ENCODE results near the gene AFF4.
A peak's percentile ranks its signal among the peaks of the same experiment; 100 is the strongest.

Gene AFF4

DNA sequence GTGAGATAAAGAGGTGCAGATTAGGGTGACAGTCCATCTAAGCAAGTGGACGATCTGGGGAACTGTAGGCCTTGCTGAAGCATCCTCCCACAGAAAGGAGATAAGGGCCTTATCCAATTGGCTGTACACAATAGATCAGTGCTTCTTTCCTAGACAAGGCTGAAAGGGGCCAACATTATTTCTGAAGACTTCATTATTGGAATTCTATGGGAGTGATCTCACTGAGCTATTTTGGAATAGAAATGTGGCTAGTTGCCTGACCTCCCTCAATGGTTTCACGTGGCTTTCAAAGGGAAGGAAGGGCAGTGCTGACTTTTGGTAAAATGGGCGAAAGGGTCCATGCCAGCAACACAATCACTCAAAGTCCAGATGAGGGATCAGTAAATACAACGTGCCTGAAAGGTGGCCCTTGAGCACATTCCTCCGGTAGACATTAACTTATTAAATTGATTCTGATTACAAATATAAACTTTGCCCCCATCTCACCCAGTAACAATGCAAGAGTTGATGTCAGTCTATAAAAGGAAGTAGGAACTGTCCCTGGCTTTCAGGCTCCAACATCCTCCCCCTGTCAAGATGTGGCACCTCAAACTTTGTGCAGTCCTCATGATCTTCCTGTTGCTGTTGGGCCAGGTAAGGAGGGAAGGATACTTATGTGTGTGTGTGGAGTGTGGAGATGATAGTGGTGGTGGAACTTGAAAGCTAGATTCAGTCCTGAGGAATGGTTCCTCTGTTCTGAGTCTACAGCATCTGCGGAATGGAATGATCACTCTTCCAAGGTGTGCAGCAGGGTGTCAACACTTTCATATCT, 90.1 kb downstream of the AFF4 start, which contains the start of gene LEAP2:
TSS of gene LEAP2 (plus strand) at position 550 of the 811 bp plus-strand sequence. CDS start at position 577, 27 bp downstream.
- no peak for ATAC-seq
- TF ChIP-seq ZC3H10 (CRISPR knock-in tag; IDR thresholded peaks at IDR 0.05) (no peak), CSDC2 (CRISPR knock-in tag; IDR thresholded peaks at IDR 0.05) (no peak), ZFP3 (CRISPR knock-in tag; IDR thresholded peaks at IDR 0.05) (no peak)

DNA sequence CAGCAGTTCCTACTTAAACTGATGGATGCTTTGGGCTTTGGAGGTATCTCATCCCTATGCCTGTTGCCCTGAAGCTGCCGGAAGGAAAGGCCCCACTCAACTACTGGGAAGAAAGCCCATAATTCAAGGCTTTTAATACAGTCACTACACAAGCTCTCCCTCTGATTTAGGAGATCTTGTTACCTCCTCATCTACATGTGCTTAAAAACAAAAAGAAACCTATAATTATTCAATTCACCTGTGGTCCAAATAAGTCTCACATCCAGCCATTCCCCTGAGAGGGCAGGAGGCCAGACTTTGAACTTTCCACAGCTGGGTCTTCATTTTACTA, 90.7 kb downstream of the AFF4 start:
- no peak for ATAC-seq
- TF ChIP-seq ISL1 (CRISPR knock-in tag; IDR thresholded peaks at IDR 0.05) (no peak), ZFP3 (CRISPR knock-in tag; IDR thresholded peaks at IDR 0.05) (no peak), SNAI2 (CRISPR knock-in tag; IDR thresholded peaks at IDR 0.05) (no peak), PPARA (CRISPR knock-in tag; IDR thresholded peaks at IDR 0.05; ENCODE audit: borderline replicate concordance) (no peak), TOX (CRISPR knock-in tag; IDR thresholded peaks at IDR 0.05; ENCODE audit: borderline replicate concordance) (no peak)
- TF ChIP-seq, protein P1, sequence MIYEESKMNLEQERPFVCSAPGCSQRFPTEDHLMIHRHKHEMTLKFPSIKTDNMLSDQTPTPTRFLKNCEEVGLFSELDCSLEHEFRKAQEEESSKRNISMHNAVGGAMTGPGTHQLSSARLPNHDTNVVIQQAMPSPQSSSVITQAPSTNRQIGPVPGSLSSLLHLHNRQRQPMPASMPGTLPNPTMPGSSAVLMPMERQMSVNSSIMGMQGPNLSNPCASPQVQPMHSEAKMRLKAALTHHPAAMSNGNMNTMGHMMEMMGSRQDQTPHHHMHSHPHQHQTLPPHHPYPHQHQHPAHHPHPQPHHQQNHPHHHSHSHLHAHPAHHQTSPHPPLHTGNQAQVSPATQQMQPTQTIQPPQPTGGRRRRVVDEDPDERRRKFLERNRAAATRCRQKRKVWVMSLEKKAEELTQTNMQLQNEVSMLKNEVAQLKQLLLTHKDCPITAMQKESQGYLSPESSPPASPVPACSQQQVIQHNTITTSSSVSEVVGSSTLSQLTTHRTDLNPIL (CRISPR knock-in tag; IDR thresholded peaks at IDR 0.05; ENCODE audit: low read depth) = no peak
- TF ChIP-seq, protein P2, sequence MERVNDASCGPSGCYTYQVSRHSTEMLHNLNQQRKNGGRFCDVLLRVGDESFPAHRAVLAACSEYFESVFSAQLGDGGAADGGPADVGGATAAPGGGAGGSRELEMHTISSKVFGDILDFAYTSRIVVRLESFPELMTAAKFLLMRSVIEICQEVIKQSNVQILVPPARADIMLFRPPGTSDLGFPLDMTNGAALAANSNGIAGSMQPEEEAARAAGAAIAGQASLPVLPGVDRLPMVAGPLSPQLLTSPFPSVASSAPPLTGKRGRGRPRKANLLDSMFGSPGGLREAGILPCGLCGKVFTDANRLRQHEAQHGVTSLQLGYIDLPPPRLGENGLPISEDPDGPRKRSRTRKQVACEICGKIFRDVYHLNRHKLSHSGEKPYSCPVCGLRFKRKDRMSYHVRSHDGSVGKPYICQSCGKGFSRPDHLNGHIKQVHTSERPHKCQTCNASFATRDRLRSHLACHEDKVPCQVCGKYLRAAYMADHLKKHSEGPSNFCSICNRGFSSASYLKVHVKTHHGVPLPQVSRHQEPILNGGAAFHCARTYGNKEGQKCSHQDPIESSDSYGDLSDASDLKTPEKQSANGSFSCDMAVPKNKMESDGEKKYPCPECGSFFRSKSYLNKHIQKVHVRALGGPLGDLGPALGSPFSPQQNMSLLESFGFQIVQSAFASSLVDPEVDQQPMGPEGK (CRISPR knock-in tag; IDR thresholded peaks at IDR 0.05; ENCODE audit: borderline replicate concordance) = no peak

DNA sequence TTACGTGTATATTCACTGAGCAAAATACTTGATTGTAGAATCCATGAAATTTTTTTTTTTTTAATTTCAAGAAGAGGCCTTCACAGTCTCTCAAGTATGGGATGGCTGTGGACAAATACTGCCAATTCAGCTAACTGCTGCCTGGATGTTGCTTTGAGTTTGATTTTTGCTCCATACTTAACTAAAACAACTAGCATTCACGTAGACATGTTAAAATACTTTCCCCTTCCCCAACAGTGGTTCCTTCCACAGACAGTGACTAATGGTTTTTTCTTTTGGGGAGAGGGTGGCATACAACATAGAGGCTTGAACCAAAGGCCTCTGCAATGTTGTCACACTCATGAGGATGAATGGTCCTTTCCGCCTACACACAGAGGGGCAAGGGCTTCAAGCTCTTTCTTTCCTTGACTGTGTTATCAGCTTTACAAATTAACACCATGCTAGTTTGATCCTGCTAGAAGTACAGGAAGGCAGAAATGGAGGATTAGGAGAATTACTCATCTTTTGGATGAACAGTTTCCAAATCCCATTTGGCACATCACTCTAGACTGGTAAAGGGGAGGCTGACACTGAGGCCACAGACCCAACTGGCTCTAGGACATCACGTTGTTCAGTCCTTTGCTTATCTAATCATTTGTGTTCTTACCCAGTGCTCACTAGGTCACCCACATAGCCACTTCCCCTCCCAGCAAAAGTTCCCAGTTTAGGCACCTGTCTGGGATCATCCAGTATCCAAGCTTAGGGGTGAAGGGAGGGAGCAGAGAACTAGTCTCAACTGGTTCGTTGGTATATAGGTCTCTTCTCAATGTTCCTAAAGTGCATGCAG, 91.8 kb downstream of the AFF4 start:
- ATAC-seq = peak; percentile 9; the same call in 2 of the 3 replicates
- TF ChIP-seq, protein P3, sequence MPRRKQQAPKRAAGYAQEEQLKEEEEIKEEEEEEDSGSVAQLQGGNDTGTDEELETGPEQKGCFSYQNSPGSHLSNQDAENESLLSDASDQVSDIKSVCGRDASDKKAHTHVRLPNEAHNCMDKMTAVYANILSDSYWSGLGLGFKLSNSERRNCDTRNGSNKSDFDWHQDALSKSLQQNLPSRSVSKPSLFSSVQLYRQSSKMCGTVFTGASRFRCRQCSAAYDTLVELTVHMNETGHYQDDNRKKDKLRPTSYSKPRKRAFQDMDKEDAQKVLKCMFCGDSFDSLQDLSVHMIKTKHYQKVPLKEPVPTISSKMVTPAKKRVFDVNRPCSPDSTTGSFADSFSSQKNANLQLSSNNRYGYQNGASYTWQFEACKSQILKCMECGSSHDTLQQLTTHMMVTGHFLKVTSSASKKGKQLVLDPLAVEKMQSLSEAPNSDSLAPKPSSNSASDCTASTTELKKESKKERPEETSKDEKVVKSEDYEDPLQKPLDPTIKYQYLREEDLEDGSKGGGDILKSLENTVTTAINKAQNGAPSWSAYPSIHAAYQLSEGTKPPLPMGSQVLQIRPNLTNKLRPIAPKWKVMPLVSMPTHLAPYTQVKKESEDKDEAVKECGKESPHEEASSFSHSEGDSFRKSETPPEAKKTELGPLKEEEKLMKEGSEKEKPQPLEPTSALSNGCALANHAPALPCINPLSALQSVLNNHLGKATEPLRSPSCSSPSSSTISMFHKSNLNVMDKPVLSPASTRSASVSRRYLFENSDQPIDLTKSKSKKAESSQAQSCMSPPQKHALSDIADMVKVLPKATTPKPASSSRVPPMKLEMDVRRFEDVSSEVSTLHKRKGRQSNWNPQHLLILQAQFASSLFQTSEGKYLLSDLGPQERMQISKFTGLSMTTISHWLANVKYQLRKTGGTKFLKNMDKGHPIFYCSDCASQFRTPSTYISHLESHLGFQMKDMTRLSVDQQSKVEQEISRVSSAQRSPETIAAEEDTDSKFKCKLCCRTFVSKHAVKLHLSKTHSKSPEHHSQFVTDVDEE (CRISPR knock-in tag; IDR thresholded peaks at IDR 0.05) = no peak
- TF ChIP-seq, protein P4, sequence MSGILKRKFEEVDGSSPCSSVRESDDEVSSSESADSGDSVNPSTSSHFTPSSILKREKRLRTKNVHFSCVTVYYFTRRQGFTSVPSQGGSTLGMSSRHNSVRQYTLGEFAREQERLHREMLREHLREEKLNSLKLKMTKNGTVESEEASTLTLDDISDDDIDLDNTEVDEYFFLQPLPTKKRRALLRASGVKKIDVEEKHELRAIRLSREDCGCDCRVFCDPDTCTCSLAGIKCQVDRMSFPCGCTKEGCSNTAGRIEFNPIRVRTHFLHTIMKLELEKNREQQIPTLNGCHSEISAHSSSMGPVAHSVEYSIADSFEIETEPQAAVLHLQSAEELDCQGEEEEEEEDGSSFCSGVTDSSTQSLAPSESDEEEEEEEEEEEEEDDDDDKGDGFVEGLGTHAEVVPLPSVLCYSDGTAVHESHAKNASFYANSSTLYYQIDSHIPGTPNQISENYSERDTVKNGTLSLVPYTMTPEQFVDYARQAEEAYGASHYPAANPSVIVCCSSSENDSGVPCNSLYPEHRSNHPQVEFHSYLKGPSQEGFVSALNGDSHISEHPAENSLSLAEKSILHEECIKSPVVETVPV (CRISPR knock-in tag; IDR thresholded peaks at IDR 0.05) = no peak
- TF ChIP-seq ZNF8 (CRISPR knock-in tag; IDR thresholded peaks at IDR 0.05) = no peak
- TF ChIP-seq TOX (CRISPR knock-in tag; IDR thresholded peaks at IDR 0.05; ENCODE audit: borderline replicate concordance) = no peak
- no peak for TF ChIP-seq ZNF70 (CRISPR knock-in tag; IDR thresholded peaks at IDR 0.05)
- TF ChIP-seq ZFP3 (CRISPR knock-in tag; IDR thresholded peaks at IDR 0.05) = no peak
- no peak for TF ChIP-seq TCF4 (CRISPR knock-in tag; IDR thresholded peaks at IDR 0.05; ENCODE audit: borderline replicate concordance)
- no peak for TF ChIP-seq ISL1 (CRISPR knock-in tag; IDR thresholded peaks at IDR 0.05)
- no peak for TF ChIP-seq GLIS3 (CRISPR knock-in tag; IDR thresholded peaks at IDR 0.05)
- TF ChIP-seq CSDC2 (CRISPR knock-in tag; IDR thresholded peaks at IDR 0.05) = no peak
- no peak for TF ChIP-seq ZC3H10 (CRISPR knock-in tag; IDR thresholded peaks at IDR 0.05)
- TF ChIP-seq, protein P5, sequence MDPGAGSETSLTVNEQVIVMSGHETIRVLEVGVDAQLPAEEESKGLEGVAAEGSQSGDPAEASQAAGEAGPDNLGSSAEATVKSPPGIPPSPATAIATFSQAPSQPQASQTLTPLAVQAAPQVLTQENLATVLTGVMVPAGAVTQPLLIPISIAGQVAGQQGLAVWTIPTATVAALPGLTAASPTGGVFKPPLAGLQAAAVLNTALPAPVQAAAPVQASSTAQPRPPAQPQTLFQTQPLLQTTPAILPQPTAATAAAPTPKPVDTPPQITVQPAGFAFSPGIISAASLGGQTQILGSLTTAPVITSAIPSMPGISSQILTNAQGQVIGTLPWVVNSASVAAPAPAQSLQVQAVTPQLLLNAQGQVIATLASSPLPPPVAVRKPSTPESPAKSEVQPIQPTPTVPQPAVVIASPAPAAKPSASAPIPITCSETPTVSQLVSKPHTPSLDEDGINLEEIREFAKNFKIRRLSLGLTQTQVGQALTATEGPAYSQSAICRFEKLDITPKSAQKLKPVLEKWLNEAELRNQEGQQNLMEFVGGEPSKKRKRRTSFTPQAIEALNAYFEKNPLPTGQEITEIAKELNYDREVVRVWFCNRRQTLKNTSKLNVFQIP (CRISPR knock-in tag; IDR thresholded peaks at IDR 0.05; ENCODE audit: borderline replicate concordance, low read depth) = no peak
- no peak for TF ChIP-seq ARNTL (CRISPR knock-in tag; IDR thresholded peaks at IDR 0.05; ENCODE audit: borderline replicate concordance, low read depth)
- TF ChIP-seq BACH2 (CRISPR knock-in tag; IDR thresholded peaks at IDR 0.05; ENCODE audit: borderline replicate concordance) = no peak
- no peak for TF ChIP-seq OSR1 (CRISPR knock-in tag; IDR thresholded peaks at IDR 0.05)
- no peak for TF ChIP-seq ZFP30 (CRISPR knock-in tag; IDR thresholded peaks at IDR 0.05)
- no peak for TF ChIP-seq ESRRG (CRISPR knock-in tag; IDR thresholded peaks at IDR 0.05)
- TF ChIP-seq PPARA (CRISPR knock-in tag; IDR thresholded peaks at IDR 0.05; ENCODE audit: borderline replicate concordance) = no peak
